ENCODE measurements around the gene UTS2B. TPM values are rescaled to one million over a fixed set of nuclear protein-coding genes. Genes with fewer than 3 reads are reported as not detected.
A peak's percentile ranks its signal among the peaks of the same experiment; 100 is the strongest.

UTS2B gene
- total and polyA plus RNA-seq, 9 of the 15 experiments (the other 6 are each of a cell fraction or from before 2014, with no cell fraction given), result 0.06 TPM; not detected in 8

DNA sequence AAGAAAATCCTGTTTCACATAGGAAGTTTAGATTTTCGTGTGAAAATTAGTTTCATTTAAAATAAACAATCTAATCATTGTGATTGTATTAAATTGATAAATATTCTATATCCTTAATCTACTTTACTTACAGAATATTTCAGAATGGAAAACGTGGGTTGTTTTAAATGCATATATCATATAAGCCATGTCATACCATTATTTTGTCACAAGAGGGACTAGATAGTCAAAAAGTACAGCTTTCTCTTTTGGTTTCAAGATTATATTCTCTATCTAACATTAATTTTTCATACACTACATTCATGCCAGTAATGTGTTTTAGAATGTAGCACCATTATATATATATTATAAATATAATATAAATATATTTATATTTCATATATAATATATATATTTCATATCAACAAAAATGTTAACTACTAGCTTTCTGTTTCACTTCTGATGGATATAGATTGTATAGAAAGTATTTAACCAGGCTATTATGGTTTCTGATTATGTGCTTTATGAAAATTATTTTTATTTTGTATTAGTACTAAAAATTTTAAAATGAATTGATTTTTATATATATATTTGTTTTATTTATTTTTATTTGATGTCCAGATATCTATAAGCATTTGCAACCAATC lies 86.0 kb downstream of the UTS2B start (continued):
- TF ChIP-seq U2AF2 (optimal IDR thresholded peaks at IDR 0.05; ENCODE audit: low read depth, low read length) (no peak), ZBED1 (IDR thresholded peaks at IDR 0.05) (no peak), ZNF695 (CRISPR knock-in tag; IDR thresholded peaks at IDR 0.05) (no peak), RAD21 (CRISPR knock-in tag; conservative IDR thresholded peaks at IDR 0.05 in 1 of 2, IDR thresholded peaks at IDR 0.05 in 1 of 2) (peak; percentile 25 to 47; a peak in 3 of 4 replicates), SIN3B (IDR thresholded peaks at IDR 0.05; ENCODE audit: low read depth) (no peak)

- no peak overlapping the region for H3K4me2 ChIP-seq (ENCODE audit: insufficient read depth, low read length)
- no peaks in the 10 kb centered on the region for H4K20me1 ChIP-seq (replicated peaks; ENCODE audit: control insufficient read depth, insufficient read depth, low read length)
- intact Hi-C loops (cut with micrococcal nuclease), result loop anchor here (5.0 kb wide), 1 partner anchor 162 kb away; no protein-coding TSS in a partner anchor
- H2AFZ ChIP-seq (ENCODE audit: low read depth, low read length), result 0 out of 2 replicates have a peak overlapping the region, but pooled peaks have one; percentile 32
- POLR2A ChIA-PET, result no interaction called here
- ATAC-seq, result no peak
- DNase-seq (ENCODE audit: extremely low read depth in 1 of 4, low spot score in 3 of 4), result no peak
- CTCF ChIA-PET (ENCODE audit: low intra/inter-chr PET ratio), result no interaction called here
- H3K27me3 ChIP-seq (ENCODE audit: control insufficient read depth in 2 of 2, insufficient read depth in 2 of 2, low read length in 2 of 2), result no peaks in the 10 kb centered on the region
- no peaks in the 10 kb centered on the region for H3K9me3 ChIP-seq (replicated peaks; ENCODE audit: control insufficient read depth, insufficient read depth, low read depth, low read length)
- no peak for FAIRE-seq
- no TSS peak for BruUV-seq (replicated peaks)
- WGBS (ENCODE audit: insufficient coverage, low coverage, missing lambda C conversion rate), result 3% methylated on average over 5 of the region's 5 CpGs
- H3K4me1 ChIP-seq (replicated peaks in 1 of 2; ENCODE audit: control insufficient read depth in 2 of 2, insufficient read depth in 2 of 2, low read length in 2 of 2), result no peaks in the 10 kb centered on the region
- no peaks in the 10 kb centered on the region for H3K9me1 ChIP-seq (ENCODE audit: control insufficient read depth, insufficient read depth, low read length)
- H3K79me2 ChIP-seq (ENCODE audit: control insufficient read depth, insufficient read depth, low read length), result no peaks in the 10 kb centered on the region
- no peaks in the 10 kb centered on the region for H3K36me3 ChIP-seq (ENCODE audit: control insufficient read depth, insufficient read depth, low read length)
- no peak overlapping the region for H3K4me3 ChIP-seq
- H3K27ac ChIP-seq (ENCODE audit: extremely low read depth, low read depth, low read length), result no peak overlapping the region
- in situ Hi-C loops (cut with MboI), result no loop called here
- H3K9ac ChIP-seq (ENCODE audit: insufficient read depth in 1 of 2, low read depth in 2 of 2, low read length in 2 of 2), result no peak overlapping the region
- TF ChIP-seq, protein P1, sequence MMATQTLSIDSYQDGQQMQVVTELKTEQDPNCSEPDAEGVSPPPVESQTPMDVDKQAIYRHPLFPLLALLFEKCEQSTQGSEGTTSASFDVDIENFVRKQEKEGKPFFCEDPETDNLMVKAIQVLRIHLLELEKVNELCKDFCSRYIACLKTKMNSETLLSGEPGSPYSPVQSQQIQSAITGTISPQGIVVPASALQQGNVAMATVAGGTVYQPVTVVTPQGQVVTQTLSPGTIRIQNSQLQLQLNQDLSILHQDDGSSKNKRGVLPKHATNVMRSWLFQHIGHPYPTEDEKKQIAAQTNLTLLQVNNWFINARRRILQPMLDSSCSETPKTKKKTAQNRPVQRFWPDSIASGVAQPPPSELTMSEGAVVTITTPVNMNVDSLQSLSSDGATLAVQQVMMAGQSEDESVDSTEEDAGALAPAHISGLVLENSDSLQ (IDR thresholded peaks at IDR 0.05), result no peak
- TF ChIP-seq TCF3 (CRISPR knock-in tag; IDR thresholded peaks at IDR 0.05) (no peak), SOX6 (IDR thresholded peaks at IDR 0.05) (no peak)
- TF ChIP-seq, protein P2, sequence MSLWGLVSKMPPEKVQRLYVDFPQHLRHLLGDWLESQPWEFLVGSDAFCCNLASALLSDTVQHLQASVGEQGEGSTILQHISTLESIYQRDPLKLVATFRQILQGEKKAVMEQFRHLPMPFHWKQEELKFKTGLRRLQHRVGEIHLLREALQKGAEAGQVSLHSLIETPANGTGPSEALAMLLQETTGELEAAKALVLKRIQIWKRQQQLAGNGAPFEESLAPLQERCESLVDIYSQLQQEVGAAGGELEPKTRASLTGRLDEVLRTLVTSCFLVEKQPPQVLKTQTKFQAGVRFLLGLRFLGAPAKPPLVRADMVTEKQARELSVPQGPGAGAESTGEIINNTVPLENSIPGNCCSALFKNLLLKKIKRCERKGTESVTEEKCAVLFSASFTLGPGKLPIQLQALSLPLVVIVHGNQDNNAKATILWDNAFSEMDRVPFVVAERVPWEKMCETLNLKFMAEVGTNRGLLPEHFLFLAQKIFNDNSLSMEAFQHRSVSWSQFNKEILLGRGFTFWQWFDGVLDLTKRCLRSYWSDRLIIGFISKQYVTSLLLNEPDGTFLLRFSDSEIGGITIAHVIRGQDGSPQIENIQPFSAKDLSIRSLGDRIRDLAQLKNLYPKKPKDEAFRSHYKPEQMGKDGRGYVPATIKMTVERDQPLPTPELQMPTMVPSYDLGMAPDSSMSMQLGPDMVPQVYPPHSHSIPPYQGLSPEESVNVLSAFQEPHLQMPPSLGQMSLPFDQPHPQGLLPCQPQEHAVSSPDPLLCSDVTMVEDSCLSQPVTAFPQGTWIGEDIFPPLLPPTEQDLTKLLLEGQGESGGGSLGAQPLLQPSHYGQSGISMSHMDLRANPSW (CRISPR knock-in tag; IDR thresholded peaks at IDR 0.05), result no peak
Observed at GRCh38 chr3:191240486-191240885, 89.8 kb downstream of the UTS2B start.

All from K562 (cell line).